Activated CD8-positive, alpha-beta memory T cell treated with anti-CD3 and anti-CD28 coated beads, Interleukin-2, amount 50 U/mL, for 24 hours (primary cell): Measurements from ENCODE around the gene THPO.

Experiments
- DNase-seq: peaks from one replicate; pipeline ENCODE4 v3.0.0-alpha.2; 2020; ENCODE audit errors: extremely low read depth

THPO gene

DNA sequence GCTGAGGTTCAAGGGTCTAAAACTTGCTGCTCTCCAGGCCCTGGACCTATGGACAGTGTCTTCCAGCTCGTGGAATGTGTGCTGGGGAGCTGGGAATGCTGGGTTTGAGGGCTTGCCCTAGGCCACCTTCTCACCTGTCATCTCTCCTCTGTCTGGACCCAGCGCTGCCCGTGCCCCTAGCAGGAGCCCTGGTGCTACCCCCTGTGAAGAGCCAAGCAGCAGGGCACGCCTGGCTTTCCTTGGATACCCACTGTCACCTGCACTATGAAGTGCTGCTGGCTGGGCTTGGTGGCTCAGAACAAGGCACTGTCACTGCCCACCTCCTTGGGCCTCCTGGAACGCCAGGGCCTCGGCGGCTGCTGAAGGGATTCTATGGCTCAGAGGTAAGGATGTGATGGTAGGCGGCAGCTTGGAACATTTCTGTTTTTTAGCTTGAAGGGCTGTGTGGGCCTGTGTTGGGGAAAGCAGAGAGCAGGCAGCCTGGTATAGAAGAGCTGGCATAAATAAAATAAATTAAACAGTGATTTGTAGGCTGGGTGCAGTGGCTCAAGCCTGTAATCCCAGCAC, 6.9 kb upstream of the THPO start:
- no peak for DNase-seq

- DNase-seq, result no peak
These were observed 6.3 kb upstream of the THPO start for GRCh38 chr3:184384342-184384741.

DNA sequence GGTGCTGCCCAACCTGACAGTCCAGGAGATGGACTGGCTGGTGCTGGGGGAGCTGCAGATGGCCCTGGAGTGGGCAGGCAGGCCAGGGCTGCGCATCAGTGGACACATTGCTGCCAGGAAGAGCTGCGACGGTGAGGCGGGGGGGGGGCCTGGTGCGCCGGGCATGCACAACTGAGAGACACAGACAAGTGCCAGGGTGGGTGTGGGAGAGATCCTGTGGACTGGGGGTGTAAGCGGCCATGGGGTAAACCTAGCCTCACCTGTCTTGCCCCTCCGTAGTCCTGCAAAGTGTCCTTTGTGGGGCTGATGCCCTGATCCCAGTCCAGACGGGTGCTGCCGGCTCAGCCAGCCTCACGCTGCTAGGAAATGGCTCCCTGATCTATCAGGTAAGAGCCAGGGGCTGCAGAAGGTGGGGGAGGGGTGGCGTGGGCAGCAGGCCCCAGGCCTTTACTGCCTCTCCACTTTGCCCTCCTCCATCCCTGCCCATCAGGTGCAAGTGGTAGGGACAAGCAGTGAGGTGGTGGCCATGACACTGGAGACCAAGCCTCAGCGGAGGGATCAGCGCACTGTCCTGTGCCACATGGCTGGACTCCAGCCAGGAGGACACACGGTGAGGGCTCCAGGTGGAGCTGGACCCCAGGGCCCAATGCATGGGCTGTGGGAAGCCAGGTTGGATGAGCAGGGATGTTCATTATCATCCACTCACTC, 5.2 kb upstream of the THPO start:
- no peak for DNase-seq

DNA sequence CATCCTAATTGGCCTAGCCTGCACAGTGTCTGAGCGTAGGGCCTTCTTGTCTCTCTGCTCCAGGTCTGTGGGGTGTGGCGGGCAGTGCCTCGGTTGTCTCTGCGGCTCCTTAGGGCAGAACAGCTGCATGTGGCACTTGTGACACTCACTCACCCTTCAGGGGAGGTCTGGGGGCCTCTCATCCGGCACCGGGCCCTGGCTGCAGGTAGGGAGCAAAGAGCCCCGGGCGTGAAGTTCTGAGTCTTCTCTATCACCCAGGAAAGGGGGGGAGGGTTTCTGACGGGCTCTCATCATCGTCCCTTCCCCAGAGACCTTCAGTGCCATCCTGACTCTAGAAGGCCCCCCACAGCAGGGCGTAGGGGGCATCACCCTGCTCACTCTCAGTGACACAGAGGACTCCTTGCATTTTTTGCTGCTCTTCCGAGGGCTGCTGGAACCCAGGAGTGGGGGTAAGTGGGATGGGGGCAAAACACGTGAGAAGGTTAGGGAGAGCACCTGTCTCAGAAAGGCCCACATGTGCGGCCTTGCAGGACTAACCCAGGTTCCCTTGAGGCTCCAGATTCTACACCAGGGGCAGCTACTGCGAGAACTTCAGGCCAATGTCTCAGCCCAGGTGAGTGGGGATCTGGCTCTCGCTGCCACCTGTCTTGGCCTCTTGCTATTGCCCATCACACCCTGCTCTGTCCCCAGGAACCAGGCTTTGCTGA, 4.5 kb upstream of the THPO start:
- no peak for DNase-seq

- DNase-seq, result no peak
These were observed 3.5 kb upstream of the THPO start for GRCh38 chr3:184381261-184382224.

- DNase-seq, result no peak
These were observed 2.7 kb upstream of the THPO start for GRCh38 chr3:184380627-184381260.

DNA sequence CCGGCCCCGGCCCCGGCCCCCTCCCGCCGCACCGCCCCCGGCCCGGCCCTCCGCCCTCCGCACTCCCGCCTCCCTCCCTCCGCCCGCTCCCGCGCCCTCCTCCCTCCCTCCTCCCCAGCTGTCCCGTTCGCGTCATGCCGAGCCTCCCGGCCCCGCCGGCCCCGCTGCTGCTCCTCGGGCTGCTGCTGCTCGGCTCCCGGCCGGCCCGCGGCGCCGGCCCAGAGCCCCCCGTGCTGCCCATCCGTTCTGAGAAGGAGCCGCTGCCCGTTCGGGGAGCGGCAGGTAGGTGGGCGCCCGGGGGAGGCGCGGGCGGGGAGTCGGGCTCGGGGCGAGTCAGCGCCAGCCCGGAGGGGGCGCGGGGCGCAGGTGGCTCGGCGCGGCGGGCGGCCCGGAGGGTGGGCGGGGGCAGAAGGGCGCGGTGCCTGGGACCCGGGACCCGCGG, 2.2 kb upstream of the THPO start:
- DNase-seq, result no peak

DNA sequence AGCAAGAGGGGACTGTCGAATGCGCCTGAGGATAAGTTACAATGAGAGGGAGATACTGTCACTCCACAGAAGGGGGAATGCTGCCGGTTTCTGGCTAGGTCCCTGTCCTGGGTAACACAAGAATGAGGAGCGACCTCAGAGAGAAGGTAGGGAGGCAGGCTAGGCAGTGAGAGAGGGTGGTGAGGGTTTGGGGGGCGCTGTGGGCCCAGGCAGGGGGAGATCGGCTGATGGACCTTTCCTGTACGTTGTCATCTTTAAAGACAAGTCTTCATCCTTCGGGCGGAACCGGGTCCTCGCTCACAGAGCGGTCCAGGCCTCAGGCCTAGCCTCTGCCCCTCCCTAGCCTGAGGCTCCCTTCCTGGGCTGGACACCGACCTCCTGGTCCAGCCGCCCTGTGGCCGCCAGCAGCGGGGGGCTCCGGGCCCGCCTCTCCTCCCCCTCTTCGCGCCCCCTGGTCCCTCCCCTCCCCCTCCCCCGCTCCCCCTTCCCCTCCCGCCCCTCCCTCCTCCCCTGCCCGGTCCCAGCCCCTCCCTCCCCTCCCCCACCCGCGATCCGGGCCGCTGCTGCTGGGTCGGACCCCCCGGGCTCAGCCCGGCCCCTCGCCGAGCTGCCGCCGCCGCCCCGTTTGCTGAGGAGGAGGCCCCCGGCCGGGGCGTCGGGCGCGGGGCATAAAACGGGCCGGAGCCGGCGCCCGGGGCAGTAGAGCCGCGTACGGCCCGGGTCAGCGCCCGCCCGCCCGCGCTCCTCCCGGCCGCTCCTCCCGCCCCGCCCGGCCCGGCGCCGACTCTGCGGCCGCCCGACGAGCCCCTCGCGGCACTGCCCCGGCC, 1.6 kb upstream of the THPO start, which contains the start of gene CHRD:
Gene CHRD, plus strand, starts transcription at position 697 of the 827 bp plus-strand sequence. CDS start 265 bp downstream, outside the sequence.
- no peak for DNase-seq

GRCh38 chr3:184378651-184379357, 797 bp upstream of the THPO start:
- DNase-seq, result no peak

- no peak for DNase-seq
These were observed 633 bp downstream of the THPO start for GRCh38 chr3:184377374-184377773.

GRCh38 chr3:184375747-184376461, 2.1 kb downstream of the THPO start:
- DNase-seq, result no peak

GRCh38 chr3:184373422-184373821, 4.6 kb downstream of the THPO start:
- no peak for DNase-seq

DNA sequence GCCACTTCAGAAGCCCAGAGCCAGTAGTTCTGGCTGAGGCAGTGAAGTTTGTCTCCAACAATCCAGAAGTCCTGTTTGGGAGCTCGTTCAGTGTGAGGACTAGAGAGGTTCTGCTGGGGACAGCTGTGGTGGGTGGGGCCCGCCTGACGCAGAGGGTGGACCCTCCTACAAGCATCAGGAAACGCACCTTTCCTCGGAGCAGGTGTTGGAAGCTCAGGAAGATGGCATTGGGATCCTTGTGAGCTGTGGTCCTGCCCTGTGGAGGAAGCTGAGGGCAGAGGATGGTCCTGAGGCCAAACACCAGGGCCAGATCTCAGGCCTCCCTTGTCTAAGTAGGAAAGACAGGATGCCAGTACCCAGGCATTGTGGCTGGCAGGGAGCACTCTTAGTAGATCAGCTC, 5.1 kb downstream of the THPO start:
- DNase-seq, result no peak

GRCh38 chr3:184372296-184372821, 5.6 kb downstream of the THPO start:
- DNase-seq, result no peak

DNA sequence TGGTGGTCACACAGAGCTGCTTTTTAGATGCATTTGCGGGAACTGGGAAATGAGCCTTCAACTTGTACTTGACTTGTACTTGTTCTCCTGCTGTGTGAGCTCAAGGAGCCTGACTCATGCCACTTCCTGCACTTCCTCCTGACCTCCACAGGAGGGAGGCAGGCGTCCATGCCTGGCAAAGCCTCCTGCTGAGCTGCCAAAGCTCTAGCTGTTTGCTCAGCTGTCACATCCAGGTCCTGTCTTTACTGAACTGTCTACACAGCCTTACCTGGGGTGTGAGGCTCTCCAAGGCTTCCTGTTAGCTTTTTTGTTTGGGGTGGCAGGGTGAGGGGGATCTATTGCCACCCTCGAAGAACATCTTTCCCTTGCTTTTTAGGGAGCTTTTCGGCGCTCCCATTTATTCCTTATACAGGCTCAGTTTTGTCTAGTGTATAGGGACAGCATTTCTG, 6.4 kb downstream of the THPO start:
- no peak for DNase-seq

DNA sequence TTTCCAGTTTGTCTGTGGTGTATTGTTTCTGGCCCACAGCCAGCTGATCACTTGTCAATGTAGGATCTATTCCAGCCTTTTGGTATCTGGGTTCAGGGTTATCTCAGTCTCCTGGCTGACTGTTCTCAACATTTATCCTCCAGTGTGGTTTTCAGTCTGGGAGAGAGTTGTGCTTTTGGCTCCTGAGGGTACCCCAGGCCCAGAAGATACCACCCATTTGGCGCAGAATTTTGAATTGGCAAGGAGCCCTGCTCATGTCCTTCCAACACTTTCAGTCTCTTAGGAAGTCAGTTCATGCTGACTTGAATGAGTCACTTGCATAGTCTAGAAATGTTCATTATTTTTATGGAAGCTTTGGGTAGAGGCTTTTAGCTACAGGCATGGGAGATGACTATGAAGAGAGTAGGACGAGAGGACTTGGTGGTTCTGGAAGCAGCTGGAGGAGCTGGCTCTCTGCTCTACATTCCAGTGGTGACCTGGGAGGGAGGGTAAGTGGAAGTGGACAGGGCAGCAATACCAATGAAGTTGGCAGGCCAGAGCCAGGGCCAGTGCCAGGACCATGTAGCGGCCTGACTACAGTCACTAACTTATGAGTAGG, 9.3 kb downstream of the THPO start:
- no peak for DNase-seq

DNA sequence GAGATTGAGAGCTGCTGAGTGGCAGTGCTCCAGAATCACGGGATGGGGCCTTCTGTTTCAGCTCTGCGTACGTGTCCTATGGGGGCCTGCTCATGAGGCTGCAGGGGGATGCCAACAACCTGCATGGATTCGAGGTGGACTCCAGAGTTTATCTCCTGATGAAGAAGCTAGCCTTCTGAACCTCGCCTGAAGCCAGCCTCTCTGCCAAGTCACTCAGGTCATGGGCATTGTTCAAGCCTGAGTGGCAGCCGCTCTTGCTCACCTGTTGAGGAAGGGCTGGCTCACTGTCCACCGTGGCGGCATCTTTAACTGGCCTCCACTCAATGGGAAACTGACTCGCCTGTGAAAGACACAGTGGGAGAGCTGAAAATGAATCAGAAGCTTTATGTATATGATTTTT, 9.9 kb downstream of the THPO start:
- DNase-seq, result no peak

DNA sequence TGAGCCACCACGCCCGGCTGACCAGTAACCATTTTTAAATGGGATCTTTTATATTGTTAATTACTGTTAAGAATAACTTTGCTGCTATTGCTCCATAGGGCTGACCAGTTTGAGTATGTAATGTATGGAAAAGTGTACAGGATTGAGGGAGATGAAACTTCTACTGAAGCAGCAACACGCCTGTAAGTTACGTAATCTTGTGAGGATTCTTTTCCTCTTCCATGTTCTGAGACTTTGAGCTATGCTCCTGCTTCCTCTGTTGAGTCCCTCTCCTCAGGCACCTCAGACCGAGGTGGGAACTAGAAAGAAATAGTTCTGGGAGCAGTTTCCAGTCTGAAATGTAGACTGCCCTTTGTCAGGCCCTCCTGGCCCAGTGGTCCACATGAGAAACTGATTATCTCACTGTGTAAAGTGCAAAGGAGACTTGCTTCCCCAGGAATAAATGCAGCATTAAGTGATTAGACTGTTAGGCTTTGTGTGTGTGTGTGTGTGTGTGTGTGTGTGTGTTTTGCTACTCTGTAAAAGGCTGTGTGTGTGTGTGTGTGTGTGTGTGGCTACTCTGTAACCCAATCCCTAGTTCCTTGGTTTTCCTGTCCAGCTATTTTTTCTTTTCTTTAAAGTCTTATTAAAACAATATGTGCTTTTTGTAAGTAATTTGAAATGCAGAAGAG, 11.3 kb downstream of the THPO start:
- DNase-seq, result no peak
